ENCODE data around the gene RAET1L.
"Not testable (repeated sequence)": the region's sequence is repeated elsewhere in the genome, so short reads cannot be mapped to it uniquely, and the experiment has no call there.

Gene RAET1L

GRCh38 chr6:150025201-150025917 lies at the start of gene RAET1L:
RAET1L (minus strand) TSS chr6:150025532; CDS start chr6:150025471, 61 bp downstream.
- DNase-seq: no peak

GRCh38 chr6:150075034-150075421 lies 49.7 kb upstream of the RAET1L start:
- DNase-seq: no peak

GRCh38 chr6:150074396-150075033 lies 49.2 kb upstream of the RAET1L start:
- DNase-seq: not testable (repeated sequence)

DNA sequence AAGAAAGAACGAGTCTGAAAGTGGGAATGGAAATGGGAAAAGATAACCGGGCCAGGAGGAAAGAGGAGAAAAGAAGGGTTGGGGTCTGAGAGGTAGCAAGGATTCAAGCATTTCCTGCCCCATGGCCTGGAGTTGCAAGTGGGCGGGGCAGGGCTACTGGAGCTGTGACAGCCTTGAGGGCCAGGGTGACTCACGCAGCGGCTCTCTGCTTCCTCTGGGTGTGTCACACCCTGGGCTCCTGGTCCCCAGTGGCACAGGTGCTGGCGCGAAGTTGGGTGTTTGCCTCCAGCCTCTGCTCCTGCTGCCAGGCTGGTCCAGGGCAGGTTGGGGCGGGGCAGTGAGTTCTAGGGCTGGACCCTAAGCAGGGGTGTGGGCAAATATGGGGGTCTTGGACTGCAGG lies 46.9 kb upstream of the RAET1L start:
- DNase-seq: no peak

DNA sequence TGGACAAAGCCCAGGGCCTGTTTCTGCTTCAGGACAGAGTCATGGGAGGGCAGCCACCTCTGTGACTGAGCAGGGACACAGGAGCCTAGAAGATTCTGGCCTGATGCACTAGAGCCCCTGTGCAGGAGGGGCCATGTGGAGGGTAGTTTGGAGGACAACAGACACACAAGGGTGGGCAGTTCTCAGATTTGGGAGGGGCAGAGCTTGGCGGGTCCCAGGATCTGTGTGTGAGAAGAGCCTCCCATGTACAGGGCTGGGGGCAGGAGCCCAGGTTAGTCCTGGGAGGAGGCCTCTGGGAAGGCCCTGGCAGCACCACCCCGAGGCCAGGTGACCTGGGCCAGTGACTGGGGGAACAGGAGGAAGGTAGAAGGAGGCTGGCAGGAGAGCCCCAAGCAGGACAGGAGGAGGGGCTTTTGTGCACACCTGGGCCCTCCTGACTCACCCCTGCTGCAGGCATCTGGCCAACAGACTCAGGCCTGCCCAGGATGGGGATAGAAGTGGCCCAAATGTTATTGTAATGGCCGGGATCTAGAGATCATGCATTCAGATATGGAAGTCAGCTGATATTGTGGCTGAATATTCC lies 45.0 kb upstream of the RAET1L start:
- no peak for DNase-seq

DNA sequence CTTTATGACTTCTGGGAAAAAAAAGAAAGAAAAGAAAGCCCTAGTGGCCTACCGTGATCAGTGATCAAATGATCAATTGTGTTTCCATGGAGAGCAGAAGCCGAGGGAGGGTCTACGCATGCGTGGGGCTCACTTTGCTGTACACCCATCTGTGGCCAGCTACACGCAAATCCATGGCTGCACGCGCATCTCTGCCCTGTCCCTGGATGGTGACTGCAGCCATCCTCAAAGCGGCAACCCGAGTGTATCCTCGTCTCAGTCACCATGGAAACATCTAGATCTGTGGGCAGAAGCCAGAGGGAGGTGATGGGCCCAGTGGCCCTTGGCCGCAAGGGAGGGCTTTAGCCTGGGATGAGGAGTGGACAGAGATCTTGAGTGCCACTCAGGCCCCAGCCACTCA lies 44.4 kb upstream of the RAET1L start:
- no peak for DNase-seq

GRCh38 chr6:150068720-150069648 lies 43.7 kb upstream of the RAET1L start, which contains the start of gene ULBP3:
ULBP3 (minus strand) TSS chr6:150069121; CDS start chr6:150069066, 55 bp downstream.
- DNase-seq: peak; percentile 59

DNA sequence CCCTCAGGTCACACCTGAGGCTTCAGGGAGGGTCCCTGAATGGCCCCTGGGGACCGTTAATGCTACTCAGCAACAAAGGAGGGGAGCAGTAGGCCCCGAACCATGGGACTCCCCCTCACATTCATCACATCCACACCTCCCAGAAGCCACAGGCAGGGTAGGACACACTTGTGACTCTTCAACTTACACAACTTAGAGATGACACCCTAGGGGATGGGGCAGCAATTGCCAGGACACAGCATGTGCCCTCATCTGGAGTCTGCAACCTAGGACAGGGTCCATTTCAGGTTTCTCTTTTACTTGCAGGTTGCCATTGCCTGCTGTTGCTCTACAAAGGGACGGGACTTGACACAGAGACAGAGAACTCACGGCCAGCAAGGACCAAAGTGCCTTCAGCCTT lies 42.8 kb upstream of the RAET1L start:
- no peak for DNase-seq

- DNase-seq: no peak
Observed at GRCh38 chr6:150065083-150065482, 39.8 kb upstream of the RAET1L start.

DNA sequence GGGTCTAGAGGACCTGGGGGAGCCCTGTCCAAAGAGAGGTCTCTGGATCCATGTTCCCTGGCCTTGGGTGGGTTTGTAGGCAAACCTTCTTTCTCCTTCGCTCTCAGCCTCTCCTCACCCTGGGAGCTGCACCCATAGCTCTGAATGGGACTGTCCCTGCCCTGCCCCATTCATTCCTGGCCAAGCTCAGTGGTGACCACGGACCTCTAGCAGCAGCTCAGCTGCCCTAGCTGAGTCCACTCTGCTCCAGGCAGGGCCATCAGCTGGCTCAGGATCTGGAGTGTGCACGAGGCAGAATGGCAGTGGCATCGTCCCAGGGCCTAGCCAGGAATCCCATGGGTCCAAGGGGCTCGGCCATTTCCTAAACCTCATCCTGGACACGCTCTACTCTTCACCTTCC lies 38.3 kb upstream of the RAET1L start:
- no peak for DNase-seq

DNA sequence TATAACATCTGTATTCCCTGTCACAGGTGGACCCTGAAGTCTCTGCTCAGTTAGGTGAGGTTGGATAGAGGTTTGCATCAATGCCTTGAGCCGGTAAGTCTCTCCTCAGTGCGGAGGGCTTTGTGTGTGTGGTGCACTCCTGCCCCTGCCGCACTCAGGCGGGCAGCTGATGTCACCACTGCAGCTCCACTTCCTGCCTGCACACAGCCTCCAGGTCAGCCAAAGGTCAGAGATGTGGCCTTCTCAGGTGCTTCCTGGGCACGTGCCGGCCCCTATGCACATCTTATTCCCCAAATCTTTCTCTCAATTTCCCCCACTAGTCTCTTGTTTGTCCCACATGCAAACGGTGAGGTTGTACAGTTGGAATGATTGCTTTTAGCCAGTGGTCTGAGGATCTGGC lies 34.6 kb upstream of the RAET1L start:
- DNase-seq: not testable (repeated sequence)

- no peak for DNase-seq
Observed at GRCh38 chr6:150058986-150059385, 33.7 kb upstream of the RAET1L start.

DNA sequence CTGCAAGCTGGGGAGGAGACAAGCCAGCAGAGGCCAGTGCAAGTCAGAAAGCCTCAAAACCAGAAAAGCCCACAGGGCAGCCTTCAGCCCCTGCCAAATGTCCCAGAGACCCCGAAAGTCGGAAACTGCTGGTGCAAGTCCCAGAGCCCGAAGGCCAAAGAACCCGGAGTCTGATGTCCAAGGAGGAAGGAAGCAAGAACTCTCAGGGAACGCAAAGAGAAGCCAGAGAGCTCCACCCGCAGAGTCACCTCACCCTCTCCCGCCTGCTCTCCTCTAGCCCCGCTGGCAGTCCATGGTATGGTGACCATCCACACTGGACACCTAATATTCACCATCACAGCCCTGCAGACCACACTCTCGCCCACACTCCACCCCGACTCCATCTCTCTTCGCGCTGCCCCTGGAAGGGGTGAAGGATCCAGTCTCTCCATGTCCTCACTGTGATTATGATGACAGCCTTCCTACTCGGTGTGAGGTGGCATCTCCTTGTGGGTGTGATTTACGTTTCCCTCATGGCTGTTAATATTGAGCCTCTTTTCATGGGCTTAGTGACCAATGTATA lies 33.0 kb upstream of the RAET1L start:
- DNase-seq: no peak

- no peak for DNase-seq
Observed at GRCh38 chr6:150057501-150057951, 32.2 kb upstream of the RAET1L start.

DNA sequence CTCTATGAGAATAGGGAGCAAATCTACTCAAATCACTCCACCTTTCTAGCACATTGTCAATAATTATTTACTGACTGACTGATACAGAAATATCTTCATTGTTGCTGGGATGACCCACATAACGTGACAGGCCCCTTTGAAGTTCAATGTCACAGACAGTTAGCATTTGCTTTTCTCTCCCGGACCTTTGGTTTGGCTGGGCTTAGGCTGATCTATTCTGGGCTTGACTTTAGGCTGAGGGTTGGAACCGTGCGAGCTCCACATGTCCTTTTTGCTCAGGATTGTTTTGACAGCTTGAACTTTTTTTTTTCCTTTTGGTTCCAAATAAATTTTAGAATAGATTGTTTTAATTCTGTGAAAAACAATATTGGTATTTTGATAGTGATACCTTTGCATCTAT lies 31.6 kb upstream of the RAET1L start:
- DNase-seq: no peak

- DNase-seq: no peak
Observed at GRCh38 chr6:150056156-150056555, 30.8 kb upstream of the RAET1L start.

- no peak for DNase-seq
Observed at GRCh38 chr6:150055131-150055530, 29.8 kb upstream of the RAET1L start.

- no peak for DNase-seq
Observed at GRCh38 chr6:150053450-150053849, 28.1 kb upstream of the RAET1L start.

DNA sequence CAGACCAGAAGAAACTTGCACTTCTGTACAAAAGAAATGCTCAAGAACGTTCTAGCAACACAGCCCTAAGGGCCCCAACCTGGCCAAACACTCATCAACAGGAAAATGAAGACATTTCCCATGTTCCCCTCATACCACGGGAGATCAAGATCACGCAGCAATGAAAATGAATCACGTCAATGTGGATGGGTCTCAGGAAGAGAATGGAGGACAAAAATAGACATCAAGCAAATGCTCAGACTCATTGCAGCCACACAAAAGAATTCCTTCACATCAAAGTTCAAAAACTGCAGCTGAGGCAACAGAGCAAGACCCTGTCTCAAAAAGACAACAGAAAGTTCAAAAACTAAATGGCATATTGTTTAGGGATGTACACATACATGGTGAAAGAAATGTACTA lies 25.5 kb upstream of the RAET1L start:
- DNase-seq: no peak

- no peak for DNase-seq
Observed at GRCh38 chr6:150048099-150048498, 22.8 kb upstream of the RAET1L start.

DNA sequence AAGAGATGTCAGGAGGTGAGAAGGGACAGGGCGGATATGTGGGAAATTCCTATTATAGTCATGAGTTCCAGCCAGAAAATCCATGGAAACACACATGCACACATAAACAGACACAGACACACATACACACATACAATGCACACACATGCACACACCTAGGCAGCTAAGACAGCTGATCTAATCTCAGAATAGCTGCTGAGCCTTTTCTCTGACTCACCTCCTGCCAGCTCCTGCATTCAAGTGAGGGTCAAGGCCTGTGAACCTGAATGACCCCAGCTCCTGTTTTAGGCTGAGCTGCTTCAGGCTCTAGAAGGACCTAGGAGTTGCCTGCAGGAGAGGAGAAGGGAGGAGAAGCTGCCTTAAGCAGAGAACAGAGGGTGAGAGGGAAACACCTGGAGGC lies 21.6 kb upstream of the RAET1L start:
- no peak for DNase-seq

DNA sequence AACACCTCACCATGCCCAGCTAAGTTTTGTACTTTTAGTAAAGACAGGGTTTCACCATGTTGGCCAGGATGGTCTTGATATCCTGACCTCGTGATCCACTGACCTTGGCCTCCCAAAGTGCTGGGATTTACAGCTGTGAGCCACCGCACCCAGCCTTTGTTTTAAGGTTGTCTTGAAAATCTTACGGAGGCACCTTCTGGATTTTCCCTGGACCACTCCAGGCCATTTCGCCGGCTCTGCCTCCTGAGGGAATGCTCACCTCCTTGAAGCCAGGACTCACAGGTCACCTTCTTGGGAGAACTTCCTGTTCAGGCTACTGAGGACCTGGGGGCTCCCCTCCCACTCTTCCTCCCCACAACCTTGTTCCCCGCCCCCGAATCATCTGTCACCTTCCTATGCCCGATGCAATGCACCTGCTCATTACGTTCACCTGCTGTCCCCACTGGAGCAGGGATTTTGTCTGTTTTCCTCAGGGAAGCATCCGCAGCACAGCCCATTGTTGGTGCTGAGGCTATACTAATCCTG lies 19.4 kb upstream of the RAET1L start:
- no peak for DNase-seq

Measured in activated CD4-positive, CD25-positive, alpha-beta regulatory T cell treated with anti-CD3 and anti-CD28 coated beads, Interleukin-2, amount 50 U/mL, for 72 hours (primary cell).